ENCODE data around the gene IKZF1.

Gene IKZF1

DNA sequence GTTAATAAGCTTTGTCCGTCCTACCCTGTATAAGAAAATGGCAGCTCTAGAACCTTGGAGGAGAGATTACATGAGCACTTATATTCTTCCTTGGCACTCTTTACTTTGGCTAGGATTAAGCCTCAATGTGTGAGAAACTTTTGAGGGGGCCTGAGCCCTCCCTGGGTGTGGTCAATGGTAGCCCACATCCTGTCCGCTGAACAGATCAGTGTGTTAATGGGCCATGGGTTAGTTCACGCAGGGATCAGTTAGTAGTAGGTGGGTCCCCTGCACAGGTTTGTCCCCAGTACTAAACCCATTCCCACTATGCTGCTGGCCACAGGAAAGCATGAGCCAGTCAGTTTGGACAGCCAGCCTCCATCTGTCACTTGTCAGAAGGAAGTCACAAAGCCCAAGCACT is 20.2 kb upstream of the IKZF1 start:
- no peak for DNase-seq

DNA sequence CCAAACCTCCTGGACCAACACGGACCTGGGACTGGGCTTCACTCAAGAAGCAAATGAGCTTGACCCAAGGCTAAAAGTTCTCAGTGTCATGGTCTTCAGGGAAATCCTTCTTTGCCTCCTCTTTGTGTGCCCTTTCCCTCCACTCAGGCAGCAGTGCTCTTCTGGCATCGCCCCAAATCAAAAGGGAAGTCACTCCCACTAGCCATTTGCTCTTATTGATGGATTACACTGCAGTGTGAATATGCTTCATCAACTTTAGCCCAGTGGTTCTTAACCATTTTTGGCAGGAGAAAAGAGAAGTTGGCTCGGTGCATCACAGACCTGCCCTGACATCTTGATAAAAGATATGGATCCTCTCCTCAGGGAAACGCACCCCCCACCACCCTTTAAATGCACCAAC is 19.2 kb upstream of the IKZF1 start:
- DNase-seq, result no peak

DNA sequence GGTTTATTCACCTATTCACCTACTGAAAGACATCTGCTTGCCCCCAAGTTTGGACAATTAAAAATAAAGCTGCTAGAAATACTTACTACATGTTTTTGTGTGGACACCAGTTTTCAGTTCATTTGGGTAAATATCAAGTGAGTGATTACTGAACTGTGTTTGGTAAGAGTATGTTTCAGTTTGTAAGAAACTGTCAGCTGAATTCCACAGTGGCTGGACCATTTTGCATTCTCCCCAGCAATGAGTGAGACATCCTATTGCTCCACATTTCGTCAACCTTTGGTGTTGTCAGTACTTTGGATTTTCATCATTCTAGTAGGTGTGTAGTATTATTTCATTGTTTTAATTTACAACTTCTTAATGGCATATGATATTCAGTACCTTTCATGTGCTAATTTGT is 17.4 kb upstream of the IKZF1 start:
- no peak for DNase-seq

DNA sequence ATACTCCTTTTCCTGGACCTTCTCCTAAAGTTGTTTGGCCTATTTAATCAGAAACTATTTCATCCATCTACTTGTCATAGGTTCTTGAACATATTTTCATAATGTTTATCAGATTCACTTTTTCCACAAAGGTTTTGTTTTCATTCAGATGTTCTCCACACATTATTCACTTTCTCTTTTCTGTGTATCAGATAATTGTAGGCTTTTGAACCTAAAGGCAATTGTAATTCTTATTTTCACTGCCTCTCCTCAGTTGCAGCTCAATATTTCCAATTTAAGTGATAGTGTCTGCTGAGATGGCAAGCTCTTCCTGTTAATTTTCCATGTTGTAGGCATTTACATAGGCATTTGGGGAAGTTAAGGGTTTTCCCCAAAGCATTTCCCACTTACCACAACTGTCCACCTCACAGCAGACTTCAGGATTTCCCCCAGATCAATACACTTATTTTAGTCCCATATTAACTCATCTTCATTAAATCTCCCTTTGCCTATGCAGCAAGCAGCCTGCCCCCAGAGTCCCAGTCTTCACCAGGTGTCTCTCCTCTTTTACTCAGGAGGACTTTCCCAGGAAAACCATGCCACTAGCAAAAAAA is 12.3 kb upstream of the IKZF1 start:
- no peak for DNase-seq

DNA sequence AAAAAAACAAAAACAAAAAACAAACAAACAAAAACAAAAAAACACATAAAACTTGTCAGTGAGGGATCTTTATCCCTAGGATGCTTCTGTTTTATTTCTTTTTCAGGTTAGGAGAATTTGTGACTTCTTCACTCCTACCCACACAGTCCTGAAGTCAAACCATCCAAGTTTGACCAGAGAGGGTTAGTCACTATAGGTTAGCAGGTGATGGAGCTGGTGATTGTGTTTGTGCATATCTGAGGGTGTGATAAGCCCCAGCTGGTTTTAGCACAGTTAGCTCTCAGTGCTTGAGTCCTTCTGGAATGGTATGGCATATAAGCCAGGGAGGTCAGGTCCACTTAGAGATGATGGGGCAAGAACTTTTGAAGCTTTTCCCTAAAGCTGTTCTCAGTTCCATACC is 11.8 kb upstream of the IKZF1 start:
- DNase-seq, result no peak

DNA sequence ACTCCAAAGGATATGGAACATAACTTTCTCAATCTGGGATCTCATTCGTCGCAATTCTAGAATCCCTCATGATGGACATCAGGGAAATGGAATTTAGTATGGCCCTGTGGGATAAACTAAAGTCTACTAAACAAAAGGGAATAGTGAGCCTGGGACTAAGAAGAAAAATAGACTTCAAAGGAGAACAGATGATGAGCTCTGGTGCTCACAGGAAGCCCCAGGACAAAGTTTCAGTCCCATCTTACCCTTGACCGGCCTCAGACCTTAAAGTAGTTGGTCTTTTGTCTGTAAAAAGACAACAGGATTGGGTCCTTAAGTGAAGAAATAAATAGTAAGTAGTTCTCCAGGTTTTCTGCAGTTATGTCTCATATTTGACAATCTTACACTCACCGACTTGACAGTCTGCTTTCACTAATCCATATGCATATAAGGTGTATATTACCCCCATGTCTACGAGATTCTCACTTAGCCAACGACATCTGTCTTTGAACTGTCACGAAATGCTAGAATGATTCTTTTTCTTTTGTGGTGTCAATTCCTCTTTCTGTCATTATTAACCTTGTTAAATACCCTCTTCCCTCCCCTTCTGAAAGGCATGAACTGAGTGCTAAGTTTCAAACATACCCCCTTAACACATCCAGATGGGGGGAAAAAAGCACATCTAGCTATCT is 10.9 kb upstream of the IKZF1 start:
- DNase-seq, result no peak

DNA sequence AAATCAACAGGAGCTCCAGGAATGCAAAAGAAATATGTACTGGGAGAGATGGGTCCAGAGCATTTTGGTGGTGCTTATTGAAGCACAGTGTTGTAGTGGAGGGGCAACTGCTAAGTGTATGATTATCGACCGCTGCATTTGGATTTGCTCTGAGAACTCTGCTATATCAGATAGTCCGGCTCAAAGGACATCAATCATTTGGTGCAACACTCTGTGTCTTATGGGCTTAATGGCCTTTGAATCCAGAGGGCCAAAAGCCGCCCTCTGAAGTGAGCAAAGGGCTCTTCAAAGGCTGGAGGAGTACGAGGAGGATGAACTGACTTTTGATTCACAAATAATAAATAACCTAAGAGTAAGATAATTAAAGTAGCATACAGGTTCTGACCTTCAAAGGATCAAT is 9.4 kb upstream of the IKZF1 start:
- no peak for DNase-seq

DNA sequence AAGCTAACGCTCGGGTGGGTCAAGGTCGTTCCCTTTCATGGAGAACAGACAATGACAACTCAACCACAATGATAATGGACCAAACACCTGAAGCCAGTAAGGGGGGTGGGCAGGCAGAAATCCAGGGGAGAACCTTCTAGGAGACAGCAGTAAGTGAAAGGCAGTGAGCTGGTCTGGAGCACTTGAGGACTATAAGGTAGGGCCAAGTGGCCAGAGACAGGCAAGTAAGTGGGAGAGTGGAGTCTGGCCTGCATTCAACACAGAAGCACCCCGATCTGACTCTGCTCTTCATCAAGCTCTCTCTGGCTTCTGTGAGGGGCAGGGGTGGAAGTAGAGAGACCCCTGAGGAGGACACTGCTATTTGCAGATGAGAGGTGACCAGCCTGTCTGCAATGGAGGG is 7.7 kb upstream of the IKZF1 start:
- DNase-seq, result no peak

DNA sequence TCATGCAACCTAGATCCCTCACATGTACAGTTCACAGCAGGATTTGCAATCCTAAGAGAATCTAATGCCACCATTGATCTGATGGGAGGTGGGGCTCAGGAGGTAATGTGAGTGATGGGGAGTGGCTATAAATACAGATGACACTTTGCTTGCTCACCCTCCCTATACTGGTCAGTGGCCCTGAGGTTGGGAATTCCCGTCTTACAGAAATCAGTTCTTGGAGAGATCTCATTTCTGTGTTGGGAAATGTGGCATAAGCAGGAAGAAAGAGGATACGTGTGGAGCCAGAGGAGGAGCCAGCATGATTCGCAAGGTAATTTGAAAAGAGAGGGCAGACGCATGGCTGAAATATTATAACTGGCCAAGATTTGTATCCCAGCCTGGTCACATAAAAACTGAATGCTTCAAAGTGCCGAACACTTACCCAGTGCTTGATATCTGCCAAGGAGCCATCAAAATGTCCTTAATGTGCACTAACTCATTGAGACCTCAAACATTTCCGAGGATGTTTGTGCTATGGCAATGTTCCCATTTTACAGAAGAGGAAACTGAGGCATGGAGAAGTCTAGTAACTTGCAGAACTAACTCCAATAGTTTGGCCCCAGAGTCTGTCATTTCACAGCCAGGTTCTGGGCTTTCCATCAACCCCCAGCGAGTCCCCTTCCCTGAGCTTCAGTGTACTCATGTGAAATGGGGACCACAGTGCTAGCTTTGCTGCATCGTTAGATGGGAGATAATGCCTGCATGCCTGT is 5.5 kb upstream of the IKZF1 start:
- no peak for DNase-seq

DNA sequence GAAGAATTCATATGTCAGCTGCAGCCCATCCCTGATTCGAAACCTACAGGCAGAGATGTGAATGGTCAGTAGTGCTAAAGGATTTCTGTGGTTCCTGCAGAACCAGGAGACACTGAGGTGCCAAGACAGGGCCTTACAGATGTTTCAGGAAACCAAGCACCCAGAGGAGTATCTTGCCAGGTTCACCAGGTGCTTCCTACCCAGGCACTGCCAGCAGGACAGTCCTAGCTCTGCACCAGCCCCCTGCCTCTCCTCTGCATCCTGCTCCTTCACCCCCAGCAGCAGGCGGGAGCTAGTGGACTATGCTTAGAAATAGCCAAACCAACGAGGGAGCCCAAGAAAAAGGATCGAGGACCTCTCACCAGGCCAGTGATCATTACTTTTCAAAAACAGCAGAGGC is 4.2 kb upstream of the IKZF1 start:
- DNase-seq, result no peak

DNA sequence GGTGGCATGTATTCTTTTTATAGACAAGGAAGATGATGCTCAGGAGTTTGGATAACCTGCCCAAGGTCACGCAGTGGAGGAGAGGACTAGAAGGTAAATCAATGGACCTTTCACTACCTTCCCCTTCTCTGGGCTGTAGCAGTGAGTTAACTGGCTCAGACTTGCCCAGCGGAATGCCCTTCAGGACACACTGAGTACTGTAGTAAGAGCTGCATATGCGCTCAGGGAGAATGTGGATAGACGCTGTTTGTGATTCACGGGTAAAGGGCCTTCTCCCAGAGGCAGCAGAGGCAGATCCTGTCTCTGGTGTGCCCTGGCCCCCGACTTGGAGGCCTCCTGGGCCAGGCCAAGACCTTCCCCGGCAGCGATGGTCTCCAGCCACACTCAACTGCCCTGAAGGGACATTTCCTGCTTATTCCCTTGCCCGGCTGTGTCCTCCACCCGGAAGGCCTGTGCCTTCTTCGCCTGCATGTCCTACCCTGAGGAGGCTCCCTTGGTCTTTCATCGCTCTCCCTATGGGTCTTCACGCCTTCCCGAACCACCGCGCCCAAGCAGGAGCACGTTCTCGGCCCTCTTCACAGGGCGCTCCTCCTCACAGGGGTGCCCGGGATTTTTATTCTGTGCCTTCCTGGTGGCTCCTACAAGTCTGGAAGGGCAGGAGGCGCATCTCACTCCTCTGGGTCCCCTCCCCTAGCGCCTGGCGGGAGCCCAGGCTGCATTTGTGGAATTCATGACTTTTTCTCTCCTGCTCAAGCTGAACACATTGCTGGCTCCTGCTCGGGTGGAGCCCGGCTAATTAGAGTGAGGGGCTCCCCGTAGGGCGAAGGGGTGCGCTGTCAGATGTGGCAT is 1.8 kb upstream of the IKZF1 start:
- no peak for DNase-seq

DNA sequence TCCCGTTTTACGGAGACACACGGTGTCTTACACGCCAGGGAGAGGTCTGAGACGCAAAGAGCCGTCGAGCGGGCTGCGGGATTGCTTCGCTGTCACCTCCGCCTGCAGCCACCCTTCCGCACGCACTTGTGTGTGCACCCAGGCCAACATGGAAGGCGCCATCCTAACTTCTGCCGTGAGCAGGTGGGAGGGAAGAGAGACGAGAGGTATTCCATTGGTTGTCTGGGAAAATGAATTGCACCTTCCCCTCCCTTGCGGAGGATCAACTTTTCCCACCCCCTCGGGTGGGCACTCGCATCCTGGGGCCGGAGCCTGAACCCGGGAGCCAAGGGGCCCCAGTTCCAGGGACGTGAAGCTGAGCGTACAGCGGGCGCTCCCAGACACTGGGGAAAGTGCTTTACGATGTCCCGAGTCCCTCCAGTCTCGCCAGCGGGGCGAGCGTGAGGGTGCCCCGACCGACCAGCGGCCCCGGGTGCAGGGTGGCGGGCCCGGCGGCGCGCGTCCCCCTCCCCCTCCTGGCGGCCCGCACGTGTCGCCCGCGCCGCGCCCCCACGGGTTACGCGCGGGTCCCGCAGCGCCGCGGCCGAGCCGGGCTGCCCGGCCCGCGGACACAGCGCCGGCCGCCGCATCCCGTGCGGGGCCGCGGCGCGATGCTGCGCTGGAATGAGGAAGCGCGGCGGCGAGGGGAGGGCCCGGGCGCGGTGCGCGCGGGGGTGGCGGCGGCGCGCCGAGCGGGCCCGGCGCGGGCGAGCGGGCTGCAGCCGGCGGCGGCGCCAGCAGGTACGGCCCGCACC is 984 bp upstream of the IKZF1 start:
- no peak for DNase-seq

DNA sequence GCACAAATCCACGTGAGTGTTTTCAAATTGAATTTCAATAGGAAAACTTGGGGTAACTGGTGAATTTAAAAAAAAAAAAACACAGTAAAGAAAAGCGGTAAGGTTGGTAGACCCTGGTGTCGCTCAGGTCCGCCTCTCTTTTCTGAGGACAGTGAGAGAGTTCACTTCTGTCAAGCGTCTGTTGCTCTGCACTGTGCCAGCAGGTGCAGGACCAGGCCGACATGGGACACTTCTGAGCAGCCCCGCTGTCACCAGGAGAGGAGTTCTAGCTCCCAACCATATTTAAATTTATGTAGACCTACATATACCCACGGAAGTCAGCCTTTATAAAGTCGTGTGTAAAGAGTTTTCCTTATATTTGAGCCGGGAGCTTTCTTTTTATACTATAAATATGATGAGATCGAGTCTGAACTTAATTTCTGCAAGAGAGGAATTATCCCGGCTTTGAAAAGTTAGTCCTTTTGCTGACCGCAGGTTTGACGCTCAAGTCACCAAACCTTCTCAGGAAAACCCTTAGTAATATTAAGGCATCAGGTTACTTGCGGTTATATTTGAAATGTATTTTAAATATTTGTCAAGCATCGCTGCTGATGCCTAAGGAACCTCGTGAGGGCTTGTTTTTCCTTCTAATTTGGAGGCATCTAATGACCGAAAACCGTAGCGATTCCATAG is 531 bp downstream of the IKZF1 start:
- DNase-seq, result no peak

DNA sequence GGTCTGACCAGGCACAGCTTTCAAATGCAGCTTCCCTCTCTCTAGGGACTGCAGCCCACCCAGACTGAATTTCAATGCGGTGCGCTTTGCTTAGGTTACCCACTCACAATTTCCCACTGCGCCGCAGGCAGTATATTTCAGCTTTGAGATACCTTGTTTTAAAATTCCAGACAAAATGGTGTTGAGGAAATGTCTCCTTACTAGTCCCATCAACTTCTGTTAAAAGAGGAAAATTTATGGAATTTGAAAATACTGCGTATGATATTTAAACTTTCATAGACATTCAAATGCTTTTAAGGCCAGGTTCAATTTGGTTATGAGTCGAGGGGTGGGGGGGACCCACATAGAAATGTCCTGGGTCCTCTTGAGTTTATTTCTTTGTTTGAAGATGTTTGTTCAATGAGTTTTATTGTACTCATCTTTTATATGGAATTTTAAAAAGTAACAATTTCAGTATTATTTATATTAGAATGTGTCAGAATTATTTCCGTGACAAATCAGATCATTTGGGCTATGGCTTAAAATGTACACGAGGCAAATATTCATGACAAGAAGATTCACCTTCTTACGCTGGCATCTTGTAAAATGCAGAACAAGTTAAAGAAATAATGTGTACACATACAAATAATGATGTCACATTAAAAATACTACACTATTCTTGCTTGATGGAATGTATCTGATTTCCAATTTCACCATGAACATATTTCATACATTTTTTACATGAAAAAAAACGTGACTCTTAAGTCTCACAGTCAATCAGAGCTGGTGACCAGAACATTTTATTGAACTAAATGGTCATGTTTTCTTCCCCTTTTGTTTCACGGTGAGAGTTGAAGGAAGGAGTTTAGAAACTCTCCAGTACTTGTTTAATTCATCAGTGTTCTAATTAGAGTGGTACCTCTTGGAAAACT is 1.3 kb downstream of the IKZF1 start:
- no peak for DNase-seq

DNA sequence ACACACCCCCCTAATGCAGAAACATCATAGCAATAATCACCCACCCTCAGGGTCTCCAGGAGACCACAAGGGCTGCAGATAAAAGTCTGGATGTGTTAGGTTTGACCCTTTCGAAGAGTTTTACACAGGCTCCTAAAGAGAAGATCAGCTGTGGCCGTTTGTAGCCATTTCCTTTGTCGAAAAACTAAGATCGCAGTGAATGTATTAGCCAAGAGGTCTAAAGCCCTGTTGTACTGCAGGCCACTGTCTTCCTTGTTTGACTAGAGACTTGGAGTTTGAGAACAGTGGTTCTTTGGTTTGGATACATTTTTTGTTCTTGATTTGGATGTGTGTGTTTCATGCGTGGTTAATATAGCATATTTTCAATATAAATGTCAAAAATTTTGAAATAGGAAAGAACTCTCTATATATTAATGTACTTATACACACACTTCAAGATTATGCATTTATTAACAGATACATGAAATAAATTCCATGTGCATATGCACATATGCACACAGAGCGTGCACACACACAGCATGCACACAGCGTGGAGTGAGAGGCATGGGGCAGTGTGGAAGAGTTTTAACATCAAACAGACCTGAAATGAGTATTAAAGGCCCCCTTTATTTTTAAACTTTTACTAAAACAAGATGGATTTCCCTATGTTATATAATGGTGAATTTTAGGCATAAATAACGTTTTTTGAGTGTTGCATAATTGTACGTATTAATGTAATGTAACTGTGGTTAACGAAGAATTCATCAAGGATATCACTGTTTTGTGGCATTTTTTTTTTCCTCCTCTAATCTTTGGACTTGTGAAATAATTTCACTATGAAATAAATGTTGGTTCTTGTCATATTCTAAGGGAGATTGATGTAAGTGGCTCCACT is 2.2 kb downstream of the IKZF1 start:
- DNase-seq, result no peak

DNA sequence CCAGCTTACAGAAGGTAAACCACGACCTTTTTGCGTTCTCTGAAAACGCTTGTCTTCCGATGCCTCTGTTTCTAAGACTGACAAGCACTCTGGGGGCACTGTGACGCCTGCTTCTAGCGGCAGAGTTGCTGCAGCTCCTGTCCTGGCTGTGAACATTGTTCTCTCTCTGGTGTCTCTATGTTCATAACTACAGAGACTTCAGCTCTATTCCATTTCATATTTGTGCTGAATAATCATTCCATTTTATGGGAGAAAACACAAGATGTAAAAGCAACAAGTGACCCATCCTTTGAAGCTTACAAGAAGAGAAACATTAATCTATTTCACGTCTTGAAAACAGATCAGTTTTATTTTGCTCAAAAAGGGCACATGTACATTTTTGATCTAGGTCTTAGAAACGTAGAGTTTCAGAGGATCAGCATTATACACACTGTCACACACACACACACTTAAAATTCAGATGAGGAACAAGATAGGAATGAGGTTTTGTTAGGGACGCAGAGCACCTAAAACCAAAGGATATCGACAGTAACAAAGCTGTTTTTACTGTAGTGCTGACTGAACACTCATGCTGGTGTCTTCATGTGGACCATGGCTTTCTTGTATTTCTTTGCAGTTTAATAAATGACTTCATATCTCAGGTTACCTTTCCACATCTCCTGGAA is 3.0 kb downstream of the IKZF1 start:
- no peak for DNase-seq

DNA sequence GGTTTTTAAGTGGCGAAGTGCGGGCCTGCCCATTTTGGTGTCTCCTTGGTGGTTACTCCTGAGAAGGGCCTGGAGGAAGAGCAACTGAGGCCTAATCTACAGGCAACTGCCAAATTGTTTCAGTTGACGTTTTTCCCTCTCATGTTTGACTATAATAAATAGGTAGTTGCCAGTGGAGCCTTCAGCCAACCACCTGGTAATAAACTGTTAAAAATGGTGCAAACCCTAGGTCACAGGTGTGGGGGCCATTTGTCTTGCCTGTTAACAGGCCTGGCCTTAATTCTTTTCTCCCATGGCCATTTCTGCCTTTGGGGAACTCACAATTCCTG is 3.7 kb downstream of the IKZF1 start:
- DNase-seq, result no peak

DNA sequence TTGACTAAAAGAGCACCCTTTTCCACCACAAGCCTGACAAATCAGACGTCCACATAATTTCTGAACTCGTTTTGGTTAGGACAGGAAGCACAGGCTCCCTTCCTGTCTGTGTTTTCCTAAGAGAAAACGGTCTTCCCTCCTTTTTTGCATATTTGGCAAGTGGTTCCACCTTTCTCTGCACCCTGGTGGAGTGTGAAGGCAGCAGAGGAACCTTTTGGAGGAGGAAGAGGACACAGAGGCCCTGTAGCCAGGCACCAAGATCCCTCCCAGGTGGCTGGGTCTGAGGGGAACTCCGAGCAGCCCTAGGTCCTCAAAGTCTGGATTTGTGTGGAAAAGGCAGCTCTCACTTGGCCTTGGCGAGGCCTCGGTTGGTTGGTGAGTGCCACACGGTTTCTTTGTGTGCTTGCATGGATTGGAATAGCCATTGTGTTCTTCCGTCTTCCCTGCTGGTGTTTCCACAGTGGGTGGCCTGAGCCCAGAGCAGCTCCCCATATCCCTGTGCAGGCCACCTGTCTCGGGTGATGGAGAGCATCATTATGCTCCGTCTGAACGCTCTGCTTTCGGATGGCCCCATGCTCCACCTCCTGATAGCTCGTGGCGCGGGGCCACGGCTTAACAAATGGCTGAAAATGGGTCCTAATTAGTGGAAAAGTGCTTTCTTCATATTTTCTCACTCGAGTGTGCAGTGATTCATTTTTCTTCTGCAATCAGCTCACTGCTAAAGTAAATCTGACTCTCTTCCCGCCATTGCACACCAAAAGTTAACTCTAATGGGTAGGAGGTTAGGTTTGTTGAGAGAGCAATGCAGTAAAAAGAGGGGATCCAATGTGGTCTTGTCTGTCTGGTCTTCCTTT is 4.2 kb downstream of the IKZF1 start:
- DNase-seq, result no peak

DNA sequence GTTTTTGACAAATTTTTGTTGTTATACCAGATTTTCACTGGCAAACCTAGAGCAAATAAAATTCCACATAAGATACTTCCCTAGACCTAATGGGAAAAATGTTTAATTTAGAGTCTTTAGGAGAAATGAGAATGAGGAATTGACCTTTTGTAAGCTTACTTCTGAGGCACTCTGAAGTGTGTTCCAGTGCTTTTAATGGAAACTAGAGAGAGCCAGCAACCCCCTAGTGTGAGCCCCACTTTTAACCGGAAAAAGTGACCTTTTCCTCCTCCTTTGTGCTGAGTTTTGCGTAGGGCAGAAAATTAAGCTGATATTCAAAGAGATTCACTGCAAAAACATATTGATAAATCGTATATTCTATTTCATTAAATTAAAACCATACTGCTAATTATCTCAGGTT is 5.2 kb downstream of the IKZF1 start:
- no peak for DNase-seq
